ENCODE data around the gene PREPL.

Gene PREPL

DNA sequence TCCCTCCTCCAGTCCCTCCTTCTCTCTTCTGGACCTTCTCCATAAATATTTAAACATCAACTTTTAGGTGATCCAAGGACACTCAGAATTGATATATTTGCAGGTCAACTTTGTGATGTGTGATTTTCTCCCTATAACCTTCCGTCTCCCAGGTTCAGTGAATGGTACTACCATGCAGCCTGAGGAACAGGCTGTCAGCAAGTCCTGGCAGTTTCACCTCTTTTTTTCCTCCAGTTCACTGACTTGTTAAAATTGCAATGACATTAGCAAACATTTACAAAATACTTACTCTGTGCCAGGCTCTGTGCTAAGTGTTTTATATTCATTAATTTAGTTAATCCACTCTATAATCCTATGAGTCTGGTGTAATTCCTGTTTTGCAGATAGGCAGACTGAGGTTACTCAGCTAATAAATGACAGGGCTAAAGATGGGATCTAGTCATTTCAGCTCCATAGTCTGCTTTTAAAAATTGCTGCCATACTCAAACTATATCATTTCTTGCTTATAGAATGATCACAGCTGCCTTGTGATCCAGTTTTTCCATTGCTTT, 78.1 kb downstream of the PREPL start:
- TF ChIP-seq EZH2 (IDR thresholded peaks at IDR 0.05; ENCODE audit: borderline replicate concordance, low read depth, low read length, severe bottlenecking): no peak
- TF ChIP-seq, protein P1, sequence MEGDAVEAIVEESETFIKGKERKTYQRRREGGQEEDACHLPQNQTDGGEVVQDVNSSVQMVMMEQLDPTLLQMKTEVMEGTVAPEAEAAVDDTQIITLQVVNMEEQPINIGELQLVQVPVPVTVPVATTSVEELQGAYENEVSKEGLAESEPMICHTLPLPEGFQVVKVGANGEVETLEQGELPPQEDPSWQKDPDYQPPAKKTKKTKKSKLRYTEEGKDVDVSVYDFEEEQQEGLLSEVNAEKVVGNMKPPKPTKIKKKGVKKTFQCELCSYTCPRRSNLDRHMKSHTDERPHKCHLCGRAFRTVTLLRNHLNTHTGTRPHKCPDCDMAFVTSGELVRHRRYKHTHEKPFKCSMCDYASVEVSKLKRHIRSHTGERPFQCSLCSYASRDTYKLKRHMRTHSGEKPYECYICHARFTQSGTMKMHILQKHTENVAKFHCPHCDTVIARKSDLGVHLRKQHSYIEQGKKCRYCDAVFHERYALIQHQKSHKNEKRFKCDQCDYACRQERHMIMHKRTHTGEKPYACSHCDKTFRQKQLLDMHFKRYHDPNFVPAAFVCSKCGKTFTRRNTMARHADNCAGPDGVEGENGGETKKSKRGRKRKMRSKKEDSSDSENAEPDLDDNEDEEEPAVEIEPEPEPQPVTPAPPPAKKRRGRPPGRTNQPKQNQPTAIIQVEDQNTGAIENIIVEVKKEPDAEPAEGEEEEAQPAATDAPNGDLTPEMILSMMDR (IDR thresholded peaks at IDR 0.05; ENCODE audit: borderline replicate concordance, extremely low read depth, low read length, poor library complexity, severe bottlenecking): no peak
- no peak overlapping the region for H3K9ac ChIP-seq (ENCODE audit: low read depth, low read length)

DNA sequence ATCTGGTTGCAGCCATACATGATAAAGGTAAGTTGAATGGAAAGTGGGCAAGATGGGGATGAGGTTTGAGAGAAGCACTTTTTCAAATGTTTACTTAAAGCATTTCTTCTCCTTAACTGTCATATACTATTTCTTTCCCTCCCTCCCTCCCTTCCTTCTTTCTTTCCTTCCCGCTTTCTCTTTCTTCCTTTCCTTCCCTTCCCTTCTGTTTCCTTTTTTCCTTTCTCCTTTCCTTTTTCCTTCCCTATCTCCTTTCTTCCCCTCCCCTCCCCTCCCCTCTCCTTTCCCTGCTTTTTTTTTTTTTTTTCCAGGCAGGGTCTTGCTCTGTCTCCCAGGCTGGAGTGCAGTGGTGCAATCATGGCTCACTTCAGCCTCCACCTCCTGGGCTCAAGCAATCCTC, 80.4 kb downstream of the PREPL start:
- H3K4me3 ChIP-seq (ENCODE audit: low read depth in 1 of 2, low read length in 2 of 2): no peak overlapping the region
- H3K9ac ChIP-seq (ENCODE audit: low read depth, low read length): no peak overlapping the region
- no peak overlapping the region for H3K4me2 ChIP-seq (ENCODE audit: insufficient read depth, low read length)
- no peaks in the 10 kb centered on the region for H3K36me3 ChIP-seq (ENCODE audit: insufficient read depth, low read length)
- H3K27ac ChIP-seq (ENCODE audit: low read length): no peak overlapping the region
- no peaks in the 10 kb centered on the region for H3K27me3 ChIP-seq (ENCODE audit: insufficient read depth, low read length, poor library complexity)
- no peak for TF ChIP-seq EZH2 (IDR thresholded peaks at IDR 0.05; ENCODE audit: borderline replicate concordance, low read depth, low read length, severe bottlenecking)
- TF ChIP-seq, protein P1 (IDR thresholded peaks at IDR 0.05; ENCODE audit: borderline replicate concordance, extremely low read depth, low read length, poor library complexity, severe bottlenecking): no peak
- H3K9me3 ChIP-seq (ENCODE audit: insufficient read depth, low read length, severe bottlenecking): no peaks in the 10 kb centered on the region
- DNase-seq (no peak), ATAC-seq (ENCODE audit: insufficient read depth, low read depth) (no peak)
- H3K79me2 ChIP-seq (ENCODE audit: insufficient read depth, low read length): no peaks in the 10 kb centered on the region
- H4K20me1 ChIP-seq (ENCODE audit: insufficient read depth, low read length): no peaks in the 10 kb centered on the region
- no peaks in the 10 kb centered on the region for H3K4me1 ChIP-seq (ENCODE audit: insufficient read depth, low read length)
- H2AFZ ChIP-seq (ENCODE audit: low read depth, low read length): no peak overlapping the region

More for the DNA sequence above, 78.1 kb downstream of the PREPL start:
- Histone ChIP-seq H3K4me3 (ENCODE audit: low read depth in 1 of 2, low read length in 2 of 2) (no peak overlapping the region), H4K20me1 (ENCODE audit: insufficient read depth, low read length) (no peaks in the 10 kb centered on the region), H3K27me3 (ENCODE audit: insufficient read depth, low read length, poor library complexity) (no peaks in the 10 kb centered on the region), H3K36me3 (ENCODE audit: insufficient read depth, low read length) (no peaks in the 10 kb centered on the region), H3K27ac (ENCODE audit: low read length) (no peak overlapping the region), H3K9me3 (ENCODE audit: insufficient read depth, low read length, severe bottlenecking) (no peaks in the 10 kb centered on the region), H3K79me2 (ENCODE audit: insufficient read depth, low read length) (no peaks in the 10 kb centered on the region), H2AFZ (ENCODE audit: low read depth, low read length) (no peak overlapping the region), H3K4me2 (ENCODE audit: insufficient read depth, low read length) (no peak overlapping the region), H3K4me1 (ENCODE audit: insufficient read depth, low read length) (no peaks in the 10 kb centered on the region)
- DNase-seq: no peak
- ATAC-seq (ENCODE audit: insufficient read depth, low read depth): no peak

DNA sequence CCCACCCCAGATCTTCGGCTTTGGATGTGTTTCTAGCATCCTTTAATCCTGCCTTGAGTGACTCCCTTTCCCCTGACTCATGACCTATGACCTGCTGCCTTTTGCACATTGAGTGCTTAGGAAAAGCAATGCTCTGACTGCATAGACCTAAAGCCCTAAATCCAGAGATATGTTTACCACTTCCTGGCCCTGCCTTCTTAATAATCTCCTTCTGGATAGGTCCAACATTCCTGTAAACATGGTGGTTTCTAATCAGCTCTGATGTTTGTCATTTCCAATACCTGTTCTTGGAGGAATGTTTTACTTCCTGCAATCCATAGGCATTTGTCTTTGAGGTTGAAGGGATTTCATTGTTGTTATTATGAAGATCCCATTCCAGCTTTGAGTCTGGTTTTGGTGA, 83.8 kb downstream of the PREPL start:
- Histone ChIP-seq H4K20me1 (ENCODE audit: insufficient read depth, low read length) (no peaks in the 10 kb centered on the region), H3K27ac (ENCODE audit: low read length) (no peak overlapping the region), H3K27me3 (ENCODE audit: insufficient read depth, low read length, poor library complexity) (no peaks in the 10 kb centered on the region), H3K4me2 (ENCODE audit: insufficient read depth, low read length) (no peak overlapping the region), H3K4me3 (ENCODE audit: low read depth in 1 of 2, low read length in 2 of 2) (no peak overlapping the region), H3K79me2 (ENCODE audit: insufficient read depth, low read length) (no peaks in the 10 kb centered on the region), H3K4me1 (ENCODE audit: insufficient read depth, low read length) (no peaks in the 10 kb centered on the region), H2AFZ (ENCODE audit: low read depth, low read length) (no peak overlapping the region), H3K36me3 (ENCODE audit: insufficient read depth, low read length) (no peaks in the 10 kb centered on the region), H3K9me3 (ENCODE audit: insufficient read depth, low read length, severe bottlenecking) (no peaks in the 10 kb centered on the region), H3K9ac (ENCODE audit: low read depth, low read length) (no peak overlapping the region)
- ATAC-seq (ENCODE audit: insufficient read depth, low read depth) (no peak), DNase-seq (no peak)
- TF ChIP-seq EZH2 (IDR thresholded peaks at IDR 0.05; ENCODE audit: borderline replicate concordance, low read depth, low read length, severe bottlenecking): no peak
- TF ChIP-seq, protein P1 (IDR thresholded peaks at IDR 0.05; ENCODE audit: borderline replicate concordance, extremely low read depth, low read length, poor library complexity, severe bottlenecking): no peak

DNA sequence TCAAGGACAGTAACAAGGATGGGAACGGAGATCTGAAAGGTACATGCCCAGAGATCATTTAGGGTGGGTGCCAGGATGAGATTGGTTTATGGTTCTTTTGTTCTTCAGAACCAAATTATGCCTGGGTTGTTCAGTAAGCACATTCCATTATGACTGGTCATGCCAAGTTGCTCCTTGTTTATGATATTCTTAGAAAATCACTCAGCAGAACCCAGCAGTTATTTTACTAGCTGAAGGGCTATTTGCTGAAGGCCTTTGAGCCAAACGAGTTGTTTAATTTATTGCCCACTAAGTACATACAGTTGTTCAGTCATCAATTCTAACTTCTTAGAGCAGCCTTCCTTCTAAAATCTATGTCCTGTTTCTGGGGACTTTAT, 85.4 kb downstream of the PREPL start:
- Histone ChIP-seq H3K4me2 (ENCODE audit: insufficient read depth, low read length) (no peak overlapping the region), H3K4me1 (ENCODE audit: insufficient read depth, low read length) (no peaks in the 10 kb centered on the region), H3K36me3 (ENCODE audit: insufficient read depth, low read length) (no peaks in the 10 kb centered on the region), H3K27me3 (ENCODE audit: insufficient read depth, low read length, poor library complexity) (no peaks in the 10 kb centered on the region), H3K27ac (ENCODE audit: low read length) (no peak overlapping the region), H4K20me1 (ENCODE audit: insufficient read depth, low read length) (no peaks in the 10 kb centered on the region), H2AFZ (ENCODE audit: low read depth, low read length) (no peak overlapping the region), H3K79me2 (ENCODE audit: insufficient read depth, low read length) (no peaks in the 10 kb centered on the region), H3K9me3 (ENCODE audit: insufficient read depth, low read length, severe bottlenecking) (no peaks in the 10 kb centered on the region), H3K9ac (ENCODE audit: low read depth, low read length) (no peak overlapping the region), H3K4me3 (ENCODE audit: low read depth in 1 of 2, low read length in 2 of 2) (no peak overlapping the region)
- DNase-seq: no peak
- ATAC-seq (ENCODE audit: insufficient read depth, low read depth): no peak
- no peak for TF ChIP-seq EZH2 (IDR thresholded peaks at IDR 0.05; ENCODE audit: borderline replicate concordance, low read depth, low read length, severe bottlenecking)
- TF ChIP-seq, protein P1 (IDR thresholded peaks at IDR 0.05; ENCODE audit: borderline replicate concordance, extremely low read depth, low read length, poor library complexity, severe bottlenecking): no peak
